SK-N-SH (cell line): Measurements from ENCODE around the gene DCBLD1. TPM values are rescaled to one million over a fixed set of nuclear protein-coding genes. Genes with fewer than 3 reads are reported as not detected.

ENCODE experiments used
- CHD2 ChIP-seq: fragments of 150-350 bp; IDR thresholded peaks from 2 replicates; pipeline ENCODE4 v1.6.1; 2018; ENCODE audit warnings: low read length; ENCODE audit not compliant: partially characterized antibody
- CTCF ChIP-seq: fragments of 200-600 bp; sonication (generic); IDR thresholded peaks from 2 replicates; pipeline ENCODE4 v1.6.1; 2017; ENCODE audit warnings: antibody characterized with exemption, mild to moderate bottlenecking, moderate library complexity
- ELF1 ChIP-seq: IDR thresholded peaks from 2 replicates; pipeline ENCODE4 v1.4.0; 2012
- EP300 ChIP-seq, 2 experiments: IDR thresholded peaks; 2 replicates each; pipeline versions ENCODE4 v1.4.0 to v1.6.1; 2012; ENCODE audit warnings: borderline replicate concordance in 1 of 2, low read depth in 1 of 2, low read length in 1 of 2
- EZH2phosphoT487 ChIP-seq: fragments of 200-600 bp; sonication (generic); IDR thresholded peaks from 2 replicates; pipeline ENCODE4 v1.6.1; 2017; ENCODE audit warnings: low read depth, mixed run types, mild to moderate bottlenecking, antibody characterized with exemption, moderate library complexity, borderline replicate concordance
- FOSL2 ChIP-seq: IDR thresholded peaks from 2 replicates; pipeline ENCODE4 v1.4.0; 2012; ENCODE audit warnings: low read depth, mild to moderate bottlenecking, moderate library complexity, borderline replicate concordance
- FOXJ3 ChIP-seq: sonication (generic); formaldehyde crosslinking; IDR thresholded peaks from 2 replicates; pipeline ENCODE4 v1.5.1; 2020; ENCODE audit warnings: mild to moderate bottlenecking, missing genetic modification reagents
- FOXM1 ChIP-seq: IDR thresholded peaks from 2 replicates; pipeline ENCODE4 v1.4.0; 2012; ENCODE audit warnings: low read depth, mild to moderate bottlenecking
- GATA2 ChIP-seq: sonication (generic); formaldehyde crosslinking; IDR thresholded peaks from 2 replicates; pipeline ENCODE4 v1.5.0; 2020; ENCODE audit warnings: mild to moderate bottlenecking, missing genetic modification reagents
- IRF3 ChIP-seq: fragments of 150-350 bp; IDR thresholded peaks from 2 replicates; pipeline ENCODE4 v1.6.1; 2016; ENCODE audit warnings: mild to moderate bottlenecking, low read depth, low read length
- JUND ChIP-seq: IDR thresholded peaks from 2 replicates; pipeline ENCODE4 v1.4.0; 2012
- MEF2A ChIP-seq: IDR thresholded peaks from 2 replicates; pipeline ENCODE4 v1.4.0; 2012; ENCODE audit warnings: low read depth, borderline replicate concordance
- MXI1 ChIP-seq: IDR thresholded peaks from 2 replicates; pipeline ENCODE4 v1.6.1; 2012; ENCODE audit warnings: mild to moderate bottlenecking, low read depth, low read length, improper control_type of control experiment
- NFIC ChIP-seq: IDR thresholded peaks from 2 replicates; pipeline ENCODE4 v1.4.0; 2012; ENCODE audit warnings: borderline replicate concordance
- POLR2AphosphoS5 ChIP-seq: IDR thresholded peaks from 2 replicates; pipeline ENCODE4 v1.6.1; 2012; ENCODE audit warnings: low read depth, low read length
- RAD21 ChIP-seq: IDR thresholded peaks from 2 replicates; pipeline ENCODE4 v1.6.1; 2012; ENCODE audit warnings: mild to moderate bottlenecking, low read length
- RCOR1 ChIP-seq: fragments of 150-350 bp; IDR thresholded peaks from 2 replicates; pipeline ENCODE4 v1.6.1; 2017; ENCODE audit warnings: antibody characterized with exemption, low read length
- RFX5 ChIP-seq: IDR thresholded peaks from 2 replicates; pipeline ENCODE4 v1.6.1; 2012; ENCODE audit warnings: mild to moderate bottlenecking, improper control_type of control experiment, low read length
- RXRA ChIP-seq: IDR thresholded peaks from 2 replicates; pipeline ENCODE4 v1.4.0; 2012; ENCODE audit warnings: low read depth, mild to moderate bottlenecking, borderline replicate concordance
- SIN3A ChIP-seq: IDR thresholded peaks from 2 replicates; pipeline ENCODE4 v1.6.1; 2012; ENCODE audit warnings: low read depth, mild to moderate bottlenecking, low read length, moderate library complexity, borderline replicate concordance
- SMC3 ChIP-seq: IDR thresholded peaks from 2 replicates; pipeline ENCODE4 v1.6.1; 2012; ENCODE audit warnings: low read depth, low read length, improper control_type of control experiment
- TCF12 ChIP-seq: IDR thresholded peaks from 2 replicates; pipeline ENCODE4 v1.4.0; 2012
- TEAD4 ChIP-seq: IDR thresholded peaks from 2 replicates; pipeline ENCODE4 v1.4.0; 2012; ENCODE audit warnings: mild to moderate bottlenecking, borderline replicate concordance; ENCODE audit not compliant: insufficient read depth
- YY1 ChIP-seq: IDR thresholded peaks from 2 replicates; pipeline ENCODE4 v1.4.0; 2012; ENCODE audit warnings: low read depth, mild to moderate bottlenecking
- polyA plus RNA-seq, 3 experiments: library from polyadenylated mRNA; depleted of rRNA; stranded (reverse); fragments of >200 nt; gene quantifications; 2 replicates each; pipeline ENCODE4 v1.2.3, GENCODE V29; 2012
- TF ChIP-seq, protein P1 (sequence below): IDR thresholded peaks from 2 replicates; pipeline ENCODE4 v1.6.1; 2012; ENCODE audit warnings: mild to moderate bottlenecking, low read depth, low read length, moderate library complexity
- TF ChIP-seq, protein P2 (sequence below): IDR thresholded peaks from 2 replicates; pipeline ENCODE4 v1.4.0; 2012; ENCODE audit warnings: low read depth

DCBLD1 gene
- polyA plus RNA-seq, 1 of the 3 experiments (the other 2 are of a cell fraction) = 82.2 TPM

DNA sequence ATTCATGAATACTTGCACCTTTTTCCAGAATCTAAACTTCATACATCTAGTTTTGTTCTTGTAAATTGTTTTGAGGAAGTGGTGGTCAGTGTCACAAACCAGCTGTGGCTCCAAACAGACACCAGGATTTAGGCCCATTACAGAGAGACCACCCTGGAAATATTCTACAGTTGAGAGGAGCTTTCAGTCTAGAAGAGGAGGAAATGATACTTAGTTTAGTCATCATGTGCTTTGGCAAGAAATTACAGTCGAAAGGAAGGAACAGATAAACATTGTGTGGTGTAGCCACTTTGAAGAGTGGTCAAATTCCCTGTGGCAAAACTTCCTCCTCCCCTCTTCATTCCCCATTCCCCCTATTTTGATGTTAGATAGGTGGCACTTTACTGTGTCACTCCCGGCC, 15.7 kb downstream of the DCBLD1 start (continued):
- no peak for TF ChIP-seq CTCF
- TF ChIP-seq ELF1 = peak; percentile 20; the same call in 1 of the 2 replicates
- TF ChIP-seq CHD2 = no peak
- TF ChIP-seq RAD21 = no peak
- TF ChIP-seq RXRA = peak; percentile 46; the same call in 1 of the 2 replicates
- peak; percentile 84 for TF ChIP-seq FOSL2
- no peak for TF ChIP-seq EZH2phosphoT487
- TF ChIP-seq NFIC = peak; percentile 88
- TF ChIP-seq, protein P1, sequence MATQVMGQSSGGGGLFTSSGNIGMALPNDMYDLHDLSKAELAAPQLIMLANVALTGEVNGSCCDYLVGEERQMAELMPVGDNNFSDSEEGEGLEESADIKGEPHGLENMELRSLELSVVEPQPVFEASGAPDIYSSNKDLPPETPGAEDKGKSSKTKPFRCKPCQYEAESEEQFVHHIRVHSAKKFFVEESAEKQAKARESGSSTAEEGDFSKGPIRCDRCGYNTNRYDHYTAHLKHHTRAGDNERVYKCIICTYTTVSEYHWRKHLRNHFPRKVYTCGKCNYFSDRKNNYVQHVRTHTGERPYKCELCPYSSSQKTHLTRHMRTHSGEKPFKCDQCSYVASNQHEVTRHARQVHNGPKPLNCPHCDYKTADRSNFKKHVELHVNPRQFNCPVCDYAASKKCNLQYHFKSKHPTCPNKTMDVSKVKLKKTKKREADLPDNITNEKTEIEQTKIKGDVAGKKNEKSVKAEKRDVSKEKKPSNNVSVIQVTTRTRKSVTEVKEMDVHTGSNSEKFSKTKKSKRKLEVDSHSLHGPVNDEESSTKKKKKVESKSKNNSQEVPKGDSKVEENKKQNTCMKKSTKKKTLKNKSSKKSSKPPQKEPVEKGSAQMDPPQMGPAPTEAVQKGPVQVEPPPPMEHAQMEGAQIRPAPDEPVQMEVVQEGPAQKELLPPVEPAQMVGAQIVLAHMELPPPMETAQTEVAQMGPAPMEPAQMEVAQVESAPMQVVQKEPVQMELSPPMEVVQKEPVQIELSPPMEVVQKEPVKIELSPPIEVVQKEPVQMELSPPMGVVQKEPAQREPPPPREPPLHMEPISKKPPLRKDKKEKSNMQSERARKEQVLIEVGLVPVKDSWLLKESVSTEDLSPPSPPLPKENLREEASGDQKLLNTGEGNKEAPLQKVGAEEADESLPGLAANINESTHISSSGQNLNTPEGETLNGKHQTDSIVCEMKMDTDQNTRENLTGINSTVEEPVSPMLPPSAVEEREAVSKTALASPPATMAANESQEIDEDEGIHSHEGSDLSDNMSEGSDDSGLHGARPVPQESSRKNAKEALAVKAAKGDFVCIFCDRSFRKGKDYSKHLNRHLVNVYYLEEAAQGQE = no peak
- TF ChIP-seq RCOR1 = no peak
- no peak for TF ChIP-seq MXI1
- TF ChIP-seq RFX5 = no peak
- TF ChIP-seq JUND = peak; percentile 76
- TF ChIP-seq, protein P2, sequence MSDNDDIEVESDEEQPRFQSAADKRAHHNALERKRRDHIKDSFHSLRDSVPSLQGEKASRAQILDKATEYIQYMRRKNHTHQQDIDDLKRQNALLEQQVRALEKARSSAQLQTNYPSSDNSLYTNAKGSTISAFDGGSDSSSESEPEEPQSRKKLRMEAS = peak; percentile 44; the same call in 1 of the 2 replicates
- TF ChIP-seq FOXM1 = peak; percentile 78; the same call in 1 of the 2 replicates
- TF ChIP-seq TCF12 = peak; percentile 90
- TF ChIP-seq SMC3 = no peak
- TF ChIP-seq MEF2A = peak; percentile 37; the same call in 1 of the 2 replicates
- no peak for TF ChIP-seq IRF3
- TF ChIP-seq TEAD4 = peak; percentile 83
- TF ChIP-seq SIN3A = 0 out of 2 replicates have a peak, but pooled peaks have one; percentile 17
- no peak for TF ChIP-seq YY1
- TF ChIP-seq POLR2AphosphoS5 = peak; percentile 55; the same call in 1 of the 2 replicates
- peak in 1 of 2 experiments; percentile 97; a peak in 2 of 4 replicates for TF ChIP-seq EP300 (IDR thresholded peaks at IDR 0.05; ENCODE audit: borderline replicate concordance in 1 of 2, low read depth in 1 of 2, low read length in 1 of 2)
- TF ChIP-seq GATA2 (CRISPR knock-in tag) = no peak
- TF ChIP-seq FOXJ3 (CRISPR knock-in tag) = no peak
